Loucy (cell line): ENCODE measurements around the gene SLC35A4.

Source experiments
- H2AFZ ChIP-seq: fragments of 200-600 bp; sonication (generic); 2 replicates; pipeline ENCODE4 v1.6.0; 2016; ENCODE audit warnings: antibody characterized with exemption, mild to moderate bottlenecking, low read length, moderate library complexity
- H3F3A ChIP-seq: fragments of 200-600 bp; 2 replicates; pipeline ENCODE4 v1.6.0; 2016; ENCODE audit warnings: antibody characterized with exemption, low read depth, mild to moderate bottlenecking
- H3K27me3 ChIP-seq: fragments of 200-600 bp; sonication (generic); 2 replicates; pipeline ENCODE4 v1.6.1; 2014; ENCODE audit warnings: low read length, mild to moderate bottlenecking; ENCODE audit not compliant: insufficient read depth, poor library complexity, severe bottlenecking
- H3K36me3 ChIP-seq: fragments of 200-600 bp; sonication (generic); 2 replicates; pipeline ENCODE4 v1.6.1; 2016; ENCODE audit warnings: low read length; ENCODE audit not compliant: insufficient read depth
- H3K4me1 ChIP-seq: fragments of 200-600 bp; sonication (generic); 2 replicates; pipeline ENCODE4 v1.5.1; 2014; ENCODE audit warnings: low read length, mild to moderate bottlenecking; ENCODE audit not compliant: insufficient read depth, poor library complexity, severe bottlenecking
- H3K4me2 ChIP-seq: fragments of 200-600 bp; sonication (generic); 2 replicates; pipeline ENCODE4 v1.6.0; 2014; ENCODE audit warnings: antibody characterized with exemption, low read length, low read depth, mild to moderate bottlenecking; ENCODE audit not compliant: poor library complexity, severe bottlenecking
- H3K4me3 ChIP-seq: fragments of 200-600 bp; sonication (generic); 2 replicates; pipeline ENCODE4 v1.5.1; 2014; ENCODE audit warnings: low read length, mild to moderate bottlenecking, mixed read lengths; ENCODE audit not compliant: poor library complexity, severe bottlenecking
- H3K79me2 ChIP-seq: fragments of 200-600 bp; sonication (generic); 2 replicates; pipeline ENCODE4 v1.6.1; 2014; ENCODE audit warnings: low read length; ENCODE audit not compliant: insufficient read depth
- H3K9ac ChIP-seq: fragments of 200-600 bp; sonication (generic); 2 replicates; pipeline ENCODE4 v1.6.0; 2014; ENCODE audit warnings: mild to moderate bottlenecking, low read depth, low read length, moderate library complexity; ENCODE audit not compliant: poor library complexity, severe bottlenecking
- H3K9me2 ChIP-seq: fragments of 200-600 bp; sonication (generic); replicated peaks from 2 replicates; pipeline ENCODE4 v1.6.1; 2016; ENCODE audit warnings: low read depth, low read length, mixed read lengths
- H3K9me3 ChIP-seq: fragments of 200-600 bp; sonication (generic); 2 replicates; pipeline ENCODE4 v1.6.1; 2014; ENCODE audit warnings: mild to moderate bottlenecking, antibody characterized with exemption, low read length, low read depth; ENCODE audit not compliant: insufficient read depth
- H4K20me1 ChIP-seq: fragments of 200-600 bp; sonication (generic); 2 replicates; pipeline ENCODE4 v1.6.0; 2014; ENCODE audit warnings: antibody characterized with exemption, low read length, mild to moderate bottlenecking; ENCODE audit not compliant: insufficient read depth, poor library complexity, severe bottlenecking
- EZH2phosphoT487 ChIP-seq: fragments of 200-600 bp; IDR thresholded peaks from 2 replicates; pipeline ENCODE4 v1.6.1; 2018; ENCODE audit warnings: antibody characterized with exemption, mild to moderate bottlenecking, moderate library complexity, borderline replicate concordance
- TF ChIP-seq, protein P1 (sequence below): fragments of 200-600 bp; sonication (generic); conservative IDR thresholded peaks from 2 replicates; pipeline ENCODE4 v1.5.1; 2014; ENCODE audit warnings: mild to moderate bottlenecking, antibody characterized with exemption, low read length

The SLC35A4 gene

GRCh38 chr5:140546851-140547507 is 17.6 kb upstream of the SLC35A4 start:
- Histone ChIP-seq H3K36me3 (peaks cover 51% of the 10 kb centered on the region; the same call in 1 of the 2 replicates), H3K9me3 (no peaks in the 10 kb centered on the region), H3F3A (no peaks in the 10 kb centered on the region), H3K4me3 (peak overlapping the region; percentile 74), H3K4me1 (no peaks in the 10 kb centered on the region), H4K20me1 (no peaks in the 10 kb centered on the region), H3K4me2 (peak overlapping the region; percentile 75), H3K79me2 (no peaks in the 10 kb centered on the region; the same call in 1 of the 2 replicates), H3K9me2 (no peaks in the 10 kb centered on the region), H3K27me3 (no peaks in the 10 kb centered on the region), H3K9ac (no peak overlapping the region), H2AFZ (no peak overlapping the region)
- no peak for TF ChIP-seq EZH2phosphoT487
- TF ChIP-seq, protein P1, sequence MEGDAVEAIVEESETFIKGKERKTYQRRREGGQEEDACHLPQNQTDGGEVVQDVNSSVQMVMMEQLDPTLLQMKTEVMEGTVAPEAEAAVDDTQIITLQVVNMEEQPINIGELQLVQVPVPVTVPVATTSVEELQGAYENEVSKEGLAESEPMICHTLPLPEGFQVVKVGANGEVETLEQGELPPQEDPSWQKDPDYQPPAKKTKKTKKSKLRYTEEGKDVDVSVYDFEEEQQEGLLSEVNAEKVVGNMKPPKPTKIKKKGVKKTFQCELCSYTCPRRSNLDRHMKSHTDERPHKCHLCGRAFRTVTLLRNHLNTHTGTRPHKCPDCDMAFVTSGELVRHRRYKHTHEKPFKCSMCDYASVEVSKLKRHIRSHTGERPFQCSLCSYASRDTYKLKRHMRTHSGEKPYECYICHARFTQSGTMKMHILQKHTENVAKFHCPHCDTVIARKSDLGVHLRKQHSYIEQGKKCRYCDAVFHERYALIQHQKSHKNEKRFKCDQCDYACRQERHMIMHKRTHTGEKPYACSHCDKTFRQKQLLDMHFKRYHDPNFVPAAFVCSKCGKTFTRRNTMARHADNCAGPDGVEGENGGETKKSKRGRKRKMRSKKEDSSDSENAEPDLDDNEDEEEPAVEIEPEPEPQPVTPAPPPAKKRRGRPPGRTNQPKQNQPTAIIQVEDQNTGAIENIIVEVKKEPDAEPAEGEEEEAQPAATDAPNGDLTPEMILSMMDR = no peak

DNA sequence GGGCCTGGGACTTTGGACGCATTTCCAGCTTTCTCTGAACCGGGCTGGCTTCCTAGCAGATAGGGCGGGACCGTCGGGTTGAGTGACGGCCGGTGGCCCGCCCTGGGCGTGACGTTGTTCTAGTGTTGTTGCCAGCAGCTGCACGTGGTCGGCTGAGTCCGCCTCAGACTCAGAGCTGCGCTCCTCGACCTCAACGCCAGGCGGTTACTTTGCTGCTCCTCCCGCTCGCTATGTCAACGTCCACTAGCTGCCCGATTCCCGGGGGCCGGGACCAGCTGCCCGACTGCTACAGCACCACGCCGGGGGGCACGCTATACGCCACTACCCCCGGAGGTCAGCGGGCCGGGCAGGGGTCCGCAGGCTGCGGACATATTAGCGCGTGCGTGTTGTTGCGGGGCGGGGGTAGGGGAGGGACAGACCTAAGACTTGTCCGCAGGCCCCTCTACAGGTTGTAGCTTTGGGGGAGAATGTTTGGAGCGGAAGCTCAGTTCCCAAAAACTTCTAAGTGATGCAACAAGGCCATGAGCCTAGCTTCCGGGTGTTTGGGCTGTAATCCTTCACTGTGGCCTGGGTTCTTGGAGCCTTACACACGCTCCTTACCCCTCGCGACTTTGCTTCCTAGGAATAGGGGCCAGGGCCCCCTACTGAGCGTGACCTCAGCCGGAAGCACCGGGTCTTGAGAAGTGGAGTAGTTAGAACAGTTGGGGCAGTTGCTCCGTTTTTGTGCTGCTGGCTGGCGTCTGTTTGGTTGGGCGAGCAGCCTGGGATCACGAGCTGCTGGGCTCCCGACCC is 16.9 kb upstream of the SLC35A4 start, which contains the start of gene EIF4EBP3:
Gene EIF4EBP3 (plus strand): TSS at position 155 of the 792 bp plus-strand sequence. CDS start 76 bp downstream, at position 231.
- no peaks in the 10 kb centered on the region for H3F3A ChIP-seq
- H3K9ac ChIP-seq = peak within 1 kb of the TSS; percentile 75
- H3K4me3 ChIP-seq = peak within 1 kb of the TSS; percentile 74
- H3K9me2 ChIP-seq = no peaks in the 10 kb centered on the region
- H4K20me1 ChIP-seq = no peaks in the 10 kb centered on the region
- peaks cover 48% of the 10 kb centered on the region; the same call in 1 of the 2 replicates for H3K36me3 ChIP-seq
- H2AFZ ChIP-seq = 0 out of 2 replicates have a peak within 1 kb of the TSS, but pooled peaks have one; percentile 65
- H3K4me2 ChIP-seq = peak within 1 kb of the TSS; percentile 75
- no peak for TF ChIP-seq EZH2phosphoT487
- TF ChIP-seq, protein P1 = no peak
- H3K4me1 ChIP-seq = peaks cover under 1% of the 10 kb centered on the region
- no peaks in the 10 kb centered on the region for H3K9me3 ChIP-seq
- H3K27me3 ChIP-seq = no peaks in the 10 kb centered on the region
- H3K79me2 ChIP-seq = peaks cover 2% of the 10 kb centered on the region; the same call in 1 of the 2 replicates

DNA sequence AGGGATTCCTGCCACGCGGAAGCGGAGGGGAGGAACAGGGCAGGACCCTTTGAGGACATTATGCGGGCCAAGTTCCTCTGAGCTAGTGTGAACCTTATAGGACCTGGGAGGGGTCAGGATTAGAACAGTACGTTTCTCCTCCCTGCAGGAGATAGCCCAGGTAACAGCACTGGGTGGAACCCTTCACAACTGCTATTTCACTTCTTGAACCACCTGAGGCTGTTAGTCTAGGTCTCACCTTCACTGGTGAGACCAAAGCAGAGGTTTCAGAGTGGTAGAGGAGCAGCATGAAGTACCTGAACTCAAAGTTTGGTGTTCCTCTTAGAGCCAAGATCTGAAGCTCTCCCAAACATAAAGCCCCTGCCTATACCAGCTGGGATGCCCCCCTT is 16.3 kb upstream of the SLC35A4 start:
- H3K79me2 ChIP-seq = peaks cover 8% of the 10 kb centered on the region
- H3K4me3 ChIP-seq = peak overlapping the region; percentile 74
- peaks cover 44% of the 10 kb centered on the region; the same call in 1 of the 2 replicates for H3K36me3 ChIP-seq
- H3K27me3 ChIP-seq = no peaks in the 10 kb centered on the region
- peak overlapping the region; percentile 75 for H3K9ac ChIP-seq
- peaks cover 5% of the 10 kb centered on the region for H3K4me1 ChIP-seq
- H3F3A ChIP-seq = no peaks in the 10 kb centered on the region
- H3K9me2 ChIP-seq = no peaks in the 10 kb centered on the region
- no peak overlapping the region for H2AFZ ChIP-seq
- TF ChIP-seq EZH2phosphoT487 = no peak
- H4K20me1 ChIP-seq = no peaks in the 10 kb centered on the region
- H3K9me3 ChIP-seq = no peaks in the 10 kb centered on the region
- peak overlapping the region; percentile 75 for H3K4me2 ChIP-seq
